C1 segment of cervical spinal cord (tissue), 14 donors: ENCODE results near the gene MAEA.
"Not testable (repeated sequence)": the region's sequence is repeated elsewhere in the genome, so short reads cannot be mapped to it uniquely, and the experiment has no call there.

ENCODE experiments used
- DNase-seq, 14 donors: peaks; one replicate each; lab custom pipeline; 2025; lab: John Stamatoyannopoulos, UW

Gene MAEA

DNA sequence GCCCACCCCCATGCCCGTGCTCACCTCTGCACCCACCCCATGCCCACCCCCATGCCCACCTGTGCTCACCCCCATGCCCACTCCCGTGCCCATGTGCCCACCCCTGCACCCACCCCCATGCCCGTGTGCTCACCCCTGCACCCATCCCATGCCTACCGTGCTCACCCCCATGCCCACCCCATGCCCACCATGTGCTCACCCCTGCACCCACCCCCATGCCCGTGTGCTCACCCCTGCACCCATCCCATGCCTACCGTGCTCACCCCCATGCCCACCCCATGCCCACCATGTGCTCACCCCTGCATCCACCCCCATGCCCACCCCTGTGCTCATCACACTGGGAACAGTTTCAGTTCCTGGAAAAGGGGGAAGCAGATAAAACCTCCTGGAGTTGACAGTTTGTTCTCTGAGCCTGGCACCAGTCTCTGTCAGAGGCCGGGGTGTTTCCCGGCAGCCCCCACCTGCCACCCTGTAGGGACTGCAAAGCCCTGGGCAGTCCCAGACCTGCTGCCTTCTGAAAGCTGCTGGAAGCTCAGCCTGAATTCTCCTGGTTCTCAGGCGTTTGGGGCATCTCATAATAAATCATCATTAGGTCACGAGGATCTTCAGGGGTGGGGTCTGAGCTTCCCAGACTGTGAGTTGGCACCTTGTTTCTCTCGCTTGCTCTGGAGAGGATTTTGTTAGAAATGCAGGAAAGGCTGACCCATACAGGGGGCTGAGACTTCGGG, 44.3 kb downstream of the MAEA start:
- peak in 4 of 14 donors; percentile 42 to 59 (median 49) for DNase-seq

GRCh38 chr4:1334579-1334895, 44.8 kb downstream of the MAEA start:
- DNase-seq, result peak in 7 of 14 donors; percentile 17 to 71 (median 53)

DNA sequence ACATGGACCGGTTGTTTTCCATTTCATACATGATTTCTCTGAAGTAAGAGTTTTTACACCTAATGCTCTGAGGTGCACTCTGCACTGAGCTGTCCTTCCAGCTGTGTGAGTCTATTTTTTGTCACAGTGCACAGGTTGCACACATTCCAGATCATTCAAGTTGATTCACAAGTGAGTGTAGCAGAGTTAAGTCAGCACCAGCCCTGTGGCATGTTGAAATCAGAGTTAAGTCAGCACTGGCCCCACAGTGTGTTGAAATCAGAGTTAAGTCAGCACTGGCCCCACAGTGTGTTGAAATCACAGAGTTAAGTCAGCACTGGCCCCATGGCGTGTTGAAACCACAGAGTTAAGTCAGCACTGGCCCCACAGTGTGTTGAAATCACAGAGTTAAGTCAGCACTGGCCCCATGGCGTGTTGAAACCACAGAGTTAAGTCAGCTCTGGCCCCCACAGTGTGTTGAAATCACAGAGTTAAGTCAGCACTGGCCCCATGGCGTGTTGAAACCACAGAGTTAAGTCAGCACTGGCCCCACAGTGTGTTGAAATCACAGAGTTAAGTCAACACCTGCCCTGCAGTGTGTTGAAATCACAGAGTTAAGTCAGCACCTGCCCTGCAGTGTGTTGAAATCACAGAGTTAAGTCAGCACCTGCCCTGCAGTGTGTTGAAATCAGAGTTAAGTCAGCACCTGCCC, 45.6 kb downstream of the MAEA start:
- not testable (repeated sequence) for DNase-seq

GRCh38 chr4:1336088-1336491, 46.4 kb downstream of the MAEA start:
- no peak for DNase-seq

DNA sequence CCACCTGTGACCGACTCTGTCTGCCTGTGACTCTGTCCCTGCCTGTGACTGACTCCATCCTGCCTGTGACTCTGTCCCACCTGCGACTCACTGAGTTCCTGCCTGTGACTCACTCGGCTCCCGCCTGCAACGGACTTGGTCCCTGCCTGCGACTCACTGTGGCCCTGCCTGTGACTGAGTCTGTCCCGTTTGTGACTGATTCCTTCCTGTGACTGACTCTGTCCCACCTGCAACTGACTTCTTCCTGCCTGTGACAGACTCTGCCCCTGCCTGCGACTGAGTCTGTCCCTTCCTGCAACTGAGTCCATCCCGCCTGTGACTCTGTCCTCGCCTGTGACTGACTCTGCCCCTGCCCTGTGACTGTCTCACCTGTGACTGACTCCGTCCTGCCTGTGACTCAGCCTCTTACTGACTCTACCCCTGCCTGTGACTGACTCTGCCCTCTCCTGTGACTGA, 47.7 kb downstream of the MAEA start:
- no peak for DNase-seq

DNA sequence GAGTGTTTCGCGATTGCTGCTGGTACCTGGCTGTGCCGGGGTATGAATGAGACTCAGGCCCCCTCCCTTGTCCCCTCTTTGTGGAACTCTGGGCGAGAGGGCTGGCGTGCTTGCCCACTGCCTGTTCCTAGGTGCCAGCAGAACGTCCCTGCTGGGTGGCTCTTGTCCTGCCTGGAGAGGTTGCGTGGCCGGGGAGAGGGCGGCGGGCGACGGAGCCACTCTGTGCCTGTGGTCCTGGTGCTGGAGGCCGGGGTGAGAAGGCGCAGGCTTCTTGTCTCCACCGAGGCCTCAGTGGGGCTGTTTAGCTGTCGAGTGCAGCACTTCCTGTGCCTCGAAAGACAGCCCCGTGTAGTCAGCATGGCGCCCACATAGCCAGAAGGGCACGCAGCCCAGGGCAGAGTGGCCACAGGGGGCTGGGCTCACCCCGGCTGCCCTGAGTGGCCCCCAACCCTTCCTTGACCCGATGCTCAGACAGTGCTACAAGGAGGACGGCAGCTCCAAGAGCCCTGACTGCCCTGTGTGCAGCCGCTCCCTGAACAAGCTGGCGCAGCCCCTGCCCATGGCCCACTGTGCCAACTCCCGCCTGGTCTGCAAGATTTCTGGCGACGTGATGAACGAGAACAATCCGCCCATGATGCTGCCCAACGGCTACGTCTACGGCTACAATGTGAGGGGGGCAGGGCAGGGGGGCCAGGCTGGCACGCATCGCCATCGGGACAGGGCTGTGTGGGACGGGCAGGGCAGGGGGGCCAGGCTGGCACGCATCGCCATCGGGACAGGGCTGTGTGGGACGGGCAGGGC, 48.5 kb downstream of the MAEA start:
- no peak for DNase-seq

- DNase-seq, result no peak
Observed at GRCh38 chr4:1338752-1339414, 49.2 kb downstream of the MAEA start.

GRCh38 chr4:1339489-1339888, 49.8 kb downstream of the MAEA start:
- no peak for DNase-seq

DNA sequence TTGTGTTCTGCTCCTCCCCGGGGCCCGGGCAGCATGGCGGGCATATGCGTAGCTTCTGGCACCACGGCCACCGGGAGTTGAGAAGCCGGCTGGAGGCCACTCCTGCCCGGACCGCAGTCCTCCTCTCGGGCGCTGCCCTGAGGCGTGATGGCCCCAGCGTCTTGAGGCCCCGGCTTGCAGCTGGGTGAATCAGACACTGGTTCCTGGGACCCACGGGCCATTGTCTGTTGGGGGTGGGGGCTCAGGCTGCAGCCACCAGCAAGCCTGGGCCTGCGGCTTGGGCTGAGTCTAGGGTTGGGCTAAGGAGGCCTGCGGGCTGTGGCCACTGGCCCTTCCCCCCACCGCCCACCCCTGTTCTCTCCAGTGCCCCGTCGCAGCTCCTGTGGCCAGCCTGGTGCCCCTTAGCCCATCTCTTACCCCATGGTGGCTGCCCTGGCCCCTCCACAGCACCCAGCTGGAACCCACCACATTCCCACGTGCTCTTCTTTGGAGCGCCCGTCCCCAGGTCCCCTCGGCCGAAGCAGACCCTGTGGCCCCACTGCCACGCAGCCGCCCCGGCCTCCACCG, 50.6 kb downstream of the MAEA start:
- DNase-seq, result no peak

DNA sequence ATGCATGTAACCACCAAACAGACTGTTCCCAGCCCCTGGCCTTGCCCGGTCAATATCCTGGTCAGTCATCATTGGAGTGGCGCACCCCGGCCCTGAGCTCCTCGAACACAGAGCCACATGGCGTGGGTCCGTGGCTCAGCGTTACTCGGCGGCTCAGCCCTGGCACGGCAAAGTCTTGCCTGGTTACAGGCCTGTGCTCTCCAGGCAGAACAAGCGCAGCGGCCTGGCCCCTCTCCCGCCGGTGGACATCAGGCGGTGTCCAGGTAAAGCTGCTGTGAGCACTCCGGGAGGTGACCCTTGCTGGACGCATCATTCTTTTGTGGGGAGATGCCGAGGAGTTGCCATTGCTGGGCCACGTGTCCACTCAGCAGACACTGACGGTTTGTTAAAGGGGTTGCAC, 51.2 kb downstream of the MAEA start:
- DNase-seq, result no peak

- no peak for DNase-seq
Observed at GRCh38 chr4:1342003-1342402, 52.3 kb downstream of the MAEA start.

- no peak for DNase-seq
Observed at GRCh38 chr4:1344696-1345095, 55.0 kb downstream of the MAEA start.

DNA sequence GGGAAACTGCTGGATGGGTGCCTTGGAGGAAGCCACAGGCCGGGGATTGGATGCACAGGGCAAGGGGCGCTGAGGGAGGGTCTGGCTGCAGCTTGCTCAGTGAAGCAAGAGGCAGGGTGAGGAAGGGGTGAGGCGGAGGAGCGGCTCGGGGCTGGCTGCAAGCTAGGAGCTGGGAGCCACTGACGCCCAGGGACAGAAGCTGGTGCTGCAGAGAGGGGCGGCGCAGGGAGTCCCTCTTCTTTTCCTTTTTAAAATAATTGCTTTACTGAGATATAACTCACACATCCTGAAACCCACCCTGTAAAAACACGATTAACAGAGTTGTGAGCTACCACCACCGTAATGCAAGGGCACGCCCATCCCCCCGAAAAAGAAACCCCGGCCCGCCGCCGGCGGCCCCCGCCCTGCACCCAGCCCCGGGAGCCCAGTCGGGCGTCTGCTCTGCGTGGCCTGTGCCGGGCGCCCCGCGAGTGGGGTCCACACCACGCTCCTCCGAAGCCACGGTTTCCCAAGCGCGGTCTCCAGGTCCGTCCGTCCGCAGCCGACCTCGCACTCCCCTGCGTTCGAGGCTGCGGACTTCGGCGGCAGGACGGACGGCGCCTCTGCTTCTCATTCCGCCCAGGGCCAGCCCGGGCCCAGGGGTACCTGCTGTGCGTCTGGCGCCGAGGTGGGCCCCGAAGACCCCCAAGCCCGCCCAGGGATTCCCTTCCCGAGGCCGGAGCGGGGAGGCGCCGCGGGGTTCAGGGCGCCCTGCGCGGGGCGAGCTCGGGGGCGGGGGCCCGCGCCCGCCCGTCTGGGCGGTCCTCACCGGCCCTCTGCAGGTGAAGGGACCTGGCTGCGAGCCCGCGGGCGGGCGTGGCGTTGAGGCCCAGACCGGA, 56.5 kb downstream of the MAEA start:
- DNase-seq, result peak in 10 of 14 donors; percentile 26 to 67 (median 45)

- DNase-seq, result peak; percentile 98 to 100 (median 99)
Observed at GRCh38 chr4:1346781-1347409, 57.2 kb downstream of the MAEA start, which contains the start of gene UVSSA. UVSSA (plus strand) TSS chr4:1347208; CDS start chr4:1348092, 884 bp downstream.

DNA sequence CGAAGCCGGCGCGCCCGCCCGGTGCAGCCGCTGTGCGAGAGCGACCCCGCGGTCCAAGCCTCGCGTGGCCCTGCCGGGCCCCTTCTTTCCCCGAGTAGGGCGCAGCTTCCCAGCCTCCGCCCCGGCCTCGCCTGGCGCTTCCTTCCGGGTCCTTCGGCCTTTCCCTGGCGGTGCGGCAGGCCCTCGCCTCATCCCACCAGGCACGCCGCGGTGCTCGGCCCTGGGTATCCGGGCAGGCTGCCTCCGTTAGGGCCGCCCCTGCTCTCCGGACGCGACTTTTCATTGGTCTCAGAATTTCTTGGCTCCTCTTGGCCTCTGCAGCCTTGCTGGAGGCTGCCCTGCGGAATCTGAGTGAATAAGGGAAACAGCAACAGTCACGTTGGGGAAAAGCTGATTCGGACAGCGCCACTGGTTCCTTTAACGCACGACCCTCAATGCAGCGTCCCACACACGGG, 57.7 kb downstream of the MAEA start:
- peak in 7 of 14 donors; percentile 14 to 75 (median 59) for DNase-seq

- no peak for DNase-seq
Observed at GRCh38 chr4:1348014-1348513, 58.4 kb downstream of the MAEA start.

DNA sequence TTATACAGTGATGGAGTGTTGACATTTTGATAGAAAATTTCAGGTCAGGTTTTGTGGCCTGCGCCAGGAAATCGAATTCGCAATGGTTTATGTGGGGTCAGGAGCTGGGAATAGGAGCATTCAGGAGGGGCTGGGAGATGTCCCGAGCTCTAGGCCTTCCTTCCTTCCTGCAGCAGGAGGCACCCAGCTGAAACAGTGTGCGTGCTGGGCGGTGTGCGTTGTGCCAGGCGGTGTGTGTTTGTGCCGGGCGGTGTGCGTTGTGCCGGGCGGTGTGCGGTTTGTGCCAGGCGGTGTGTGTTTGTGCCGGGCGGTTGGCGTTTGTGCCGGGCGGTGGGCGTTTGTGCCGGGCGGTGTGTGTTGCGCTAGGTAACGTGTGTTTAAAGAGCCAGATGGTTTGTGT, 59.1 kb downstream of the MAEA start:
- no peak for DNase-seq

DNA sequence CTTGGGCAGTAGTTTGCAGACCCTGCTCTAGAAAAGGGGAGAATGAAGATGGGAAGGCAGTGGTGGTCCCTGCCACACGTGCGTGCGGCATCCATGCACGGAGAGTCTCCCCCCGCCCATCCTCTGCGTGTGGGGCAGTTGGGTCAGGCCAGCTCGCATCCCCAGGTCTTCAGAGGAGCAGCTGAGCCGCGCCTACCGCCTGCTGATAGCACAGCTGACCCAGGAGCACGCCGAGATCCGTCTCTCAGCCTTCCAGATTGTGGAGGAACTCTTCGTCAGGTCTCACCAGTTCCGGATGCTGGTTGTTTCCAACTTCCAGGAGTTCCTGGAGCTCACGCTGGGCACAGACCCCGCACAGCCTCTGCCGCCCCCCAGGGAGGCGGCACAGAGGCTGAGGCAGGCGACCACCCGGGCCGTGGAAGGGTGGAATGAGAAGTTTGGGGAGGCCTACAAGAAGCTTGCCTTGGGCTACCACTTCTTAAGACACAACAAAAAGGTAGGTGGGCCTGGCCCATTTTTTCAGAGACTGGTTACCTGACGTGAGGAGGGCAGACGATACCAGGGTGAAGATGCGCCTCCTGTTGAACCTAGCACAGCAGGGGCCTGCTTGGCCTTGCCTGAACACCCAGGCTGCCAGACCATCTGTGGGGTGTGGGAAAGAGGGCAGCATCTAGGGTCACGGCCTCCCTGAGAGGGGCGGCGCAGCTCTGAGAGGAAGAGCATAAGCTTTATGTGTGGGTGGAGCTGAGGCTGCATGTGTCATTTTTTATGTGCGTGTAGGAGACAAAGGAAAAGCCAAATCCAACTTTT, 59.9 kb downstream of the MAEA start:
- no peak for DNase-seq

GRCh38 chr4:1350169-1350520, 60.5 kb downstream of the MAEA start:
- no peak for DNase-seq
